ENCODE data around the gene PLCB4.
A peak's percentile ranks its signal among the peaks of the same experiment; 100 is the strongest.

PLCB4 gene

GRCh38 chr20:9294041-9294440 is 225.2 kb downstream of the PLCB4 start:
- TF ChIP-seq, protein P1, sequence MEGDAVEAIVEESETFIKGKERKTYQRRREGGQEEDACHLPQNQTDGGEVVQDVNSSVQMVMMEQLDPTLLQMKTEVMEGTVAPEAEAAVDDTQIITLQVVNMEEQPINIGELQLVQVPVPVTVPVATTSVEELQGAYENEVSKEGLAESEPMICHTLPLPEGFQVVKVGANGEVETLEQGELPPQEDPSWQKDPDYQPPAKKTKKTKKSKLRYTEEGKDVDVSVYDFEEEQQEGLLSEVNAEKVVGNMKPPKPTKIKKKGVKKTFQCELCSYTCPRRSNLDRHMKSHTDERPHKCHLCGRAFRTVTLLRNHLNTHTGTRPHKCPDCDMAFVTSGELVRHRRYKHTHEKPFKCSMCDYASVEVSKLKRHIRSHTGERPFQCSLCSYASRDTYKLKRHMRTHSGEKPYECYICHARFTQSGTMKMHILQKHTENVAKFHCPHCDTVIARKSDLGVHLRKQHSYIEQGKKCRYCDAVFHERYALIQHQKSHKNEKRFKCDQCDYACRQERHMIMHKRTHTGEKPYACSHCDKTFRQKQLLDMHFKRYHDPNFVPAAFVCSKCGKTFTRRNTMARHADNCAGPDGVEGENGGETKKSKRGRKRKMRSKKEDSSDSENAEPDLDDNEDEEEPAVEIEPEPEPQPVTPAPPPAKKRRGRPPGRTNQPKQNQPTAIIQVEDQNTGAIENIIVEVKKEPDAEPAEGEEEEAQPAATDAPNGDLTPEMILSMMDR (IDR thresholded peaks at IDR 0.05; ENCODE audit: low read depth, low read length, missing control alignments), result no peak
- H3K4me3 ChIP-seq (replicated peaks; ENCODE audit: low read depth, low read length), result no peak overlapping the region
- DNase-seq (ENCODE audit: extremely low read depth, low read depth), result no peak

- H3K4me3 ChIP-seq (replicated peaks; ENCODE audit: low read depth, low read length), result no peak overlapping the region
- DNase-seq (ENCODE audit: extremely low read depth, low read depth), result no peak
- TF ChIP-seq, protein P1 (IDR thresholded peaks at IDR 0.05; ENCODE audit: low read depth, low read length, missing control alignments), result no peak
These were observed 230.0 kb downstream of the PLCB4 start for GRCh38 chr20:9298906-9299305.

DNA sequence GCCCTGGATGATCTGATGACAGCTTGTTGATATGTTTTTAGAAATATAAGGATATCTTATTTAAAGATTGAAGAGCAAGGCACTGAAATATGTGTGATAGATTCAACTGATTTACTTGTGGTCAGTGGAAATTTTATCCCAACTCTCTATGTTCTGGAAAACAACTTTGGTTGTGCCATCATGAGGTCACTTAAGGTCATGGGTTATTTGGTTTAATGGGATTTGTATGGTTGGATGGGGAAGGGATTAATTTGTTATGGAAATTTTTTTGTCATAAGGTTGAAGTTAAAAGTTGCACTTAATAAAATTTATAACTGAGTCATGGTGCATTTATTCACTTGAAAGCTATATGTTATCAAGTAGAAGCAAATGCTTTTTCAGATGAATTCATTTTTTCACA is 231.2 kb downstream of the PLCB4 start:
- H3K4me3 ChIP-seq (replicated peaks; ENCODE audit: low read depth, low read length), result no peak overlapping the region
- peak; percentile 39 for DNase-seq (ENCODE audit: extremely low read depth, low read depth)
- TF ChIP-seq, protein P1 (IDR thresholded peaks at IDR 0.05; ENCODE audit: low read depth, low read length, missing control alignments), result no peak

GRCh38 chr20:9300534-9300933 is 231.6 kb downstream of the PLCB4 start:
- DNase-seq (ENCODE audit: extremely low read depth, low read depth), result no peak
- H3K4me3 ChIP-seq (replicated peaks; ENCODE audit: low read depth, low read length), result no peak overlapping the region
- TF ChIP-seq, protein P1 (IDR thresholded peaks at IDR 0.05; ENCODE audit: low read depth, low read length, missing control alignments), result no peak

GRCh38 chr20:9301129-9302090 is 232.5 kb downstream of the PLCB4 start:
- TF ChIP-seq, protein P1 (IDR thresholded peaks at IDR 0.05; ENCODE audit: low read depth, low read length, missing control alignments), result no peak
- DNase-seq (ENCODE audit: extremely low read depth, low read depth), result peak; percentile 63
- no peak overlapping the region for H3K4me3 ChIP-seq (replicated peaks; ENCODE audit: low read depth, low read length)

DNA sequence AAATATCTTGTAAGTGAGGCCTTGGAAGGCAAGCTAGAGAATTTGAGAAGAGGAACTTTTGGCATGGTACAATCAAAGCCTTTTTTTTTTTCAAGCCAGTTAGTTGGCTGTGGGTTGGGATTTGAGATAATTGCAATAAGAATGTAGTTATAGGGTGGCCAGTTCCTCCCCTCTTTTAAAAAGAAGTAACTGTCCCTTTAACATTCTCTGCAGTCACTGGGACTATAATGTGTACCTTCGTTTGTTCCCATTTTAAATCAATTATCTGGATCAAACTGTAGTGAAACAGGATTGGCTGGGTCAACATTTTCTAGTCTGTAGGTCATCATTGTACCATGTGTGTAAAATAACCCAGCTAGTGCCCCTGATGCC is 233.2 kb downstream of the PLCB4 start:
- DNase-seq (ENCODE audit: extremely low read depth, low read depth), result no peak
- TF ChIP-seq, protein P1 (IDR thresholded peaks at IDR 0.05; ENCODE audit: low read depth, low read length, missing control alignments), result no peak
- H3K4me3 ChIP-seq (replicated peaks; ENCODE audit: low read depth, low read length), result no peak overlapping the region

Data from HFF-Myc (cell line).